Measurements from ENCODE around the gene NADK.

GRCh38 chr1:1827089-1827848 lies 49.0 kb upstream of the NADK start:
- TF ChIP-seq CTCF (IDR thresholded peaks at IDR 0.05) (no peak), EZH2 (IDR thresholded peaks at IDR 0.05) (no peak)
